NCI-H2107 treated with DMSO at 0.1 percent for 48 hours (cell line): ENCODE data around the gene RUSC1.
A peak's percentile ranks its signal among the peaks of the same experiment; 100 is the strongest.
"Not testable (repeated sequence)": the region's sequence is repeated elsewhere in the genome, so short reads cannot be mapped to it uniquely, and the experiment has no call there.

Experiments used
- DNase-seq: peaks from one replicate; lab custom pipeline; 2025; ENCODE audit not compliant: unreplicated experiment; lab: John Stamatoyannopoulos, UW

The RUSC1 gene

GRCh38 chr1:155322571-155322952 lies 1.9 kb downstream of the RUSC1 start:
- DNase-seq: no peak

GRCh38 chr1:155322953-155323728 lies 2.4 kb downstream of the RUSC1 start:
- DNase-seq: peak; percentile 74

GRCh38 chr1:155323729-155324036 lies 3.0 kb downstream of the RUSC1 start:
- peak; percentile 69 for DNase-seq

GRCh38 chr1:155324037-155324716 lies 3.5 kb downstream of the RUSC1 start:
- DNase-seq: peak; percentile 81

- peak; percentile 69 for DNase-seq
Measured at GRCh38 chr1:155324717-155325602, 4.3 kb downstream of the RUSC1 start.

GRCh38 chr1:155325603-155325893 lies 4.9 kb downstream of the RUSC1 start:
- no peak for DNase-seq

- DNase-seq: no peak
Measured at GRCh38 chr1:155326020-155326526, 5.4 kb downstream of the RUSC1 start.

- no peak for DNase-seq
Measured at GRCh38 chr1:155326631-155327037, 5.9 kb downstream of the RUSC1 start.

GRCh38 chr1:155327981-155328380 lies 7.3 kb downstream of the RUSC1 start:
- no peak for DNase-seq

GRCh38 chr1:155328856-155329255 lies 8.2 kb downstream of the RUSC1 start:
- not testable (repeated sequence) for DNase-seq

- peak; percentile 22 for DNase-seq
Measured at GRCh38 chr1:155329980-155330598, 9.4 kb downstream of the RUSC1 start.

- DNase-seq: no peak
Measured at GRCh38 chr1:155334962-155335361, 14.3 kb downstream of the RUSC1 start.

GRCh38 chr1:155339515-155340097 lies 18.9 kb downstream of the RUSC1 start:
- no peak for DNase-seq

GRCh38 chr1:155342842-155343241 lies 22.1 kb downstream of the RUSC1 start:
- DNase-seq: no peak

- DNase-seq: no peak
Measured at GRCh38 chr1:155352631-155353030, 31.9 kb downstream of the RUSC1 start.

- no peak for DNase-seq
Measured at GRCh38 chr1:155360051-155360450, 39.4 kb downstream of the RUSC1 start.

GRCh38 chr1:155379180-155379579 lies 58.5 kb downstream of the RUSC1 start:
- DNase-seq: no peak

- DNase-seq: peak; percentile 11
Measured at GRCh38 chr1:155379631-155380090, 59.0 kb downstream of the RUSC1 start.
